ENCODE measurements around the gene G2E3.

The G2E3 gene

DNA sequence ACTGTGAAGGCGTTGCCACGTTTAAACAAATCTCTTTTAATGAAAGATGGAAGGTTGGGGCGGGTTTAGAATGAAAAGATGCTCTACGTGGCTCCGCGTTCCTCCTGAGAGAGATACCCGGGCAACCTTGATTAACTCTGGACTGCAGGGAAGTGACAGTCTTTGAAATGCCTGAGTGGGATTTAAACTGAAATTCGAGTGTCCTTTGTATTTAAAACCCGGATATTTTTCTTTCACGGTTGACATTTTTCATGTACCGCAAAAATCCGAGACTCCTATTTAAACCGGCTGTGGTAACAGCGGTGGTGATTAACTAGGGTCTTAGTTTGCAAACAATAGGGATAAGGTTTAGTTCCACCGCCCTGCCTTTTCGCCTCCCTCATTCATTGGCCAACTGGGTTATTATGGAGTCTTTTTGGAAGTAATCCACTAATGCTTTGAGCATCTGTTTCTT lies 707 bp downstream of the G2E3 start:
- no peak for TF ChIP-seq ZFP3 (CRISPR knock-in tag; IDR thresholded peaks at IDR 0.05)
- TF ChIP-seq CSDC2 (CRISPR knock-in tag; IDR thresholded peaks at IDR 0.05): no peak
- ATAC-seq: peak; percentile 70

DNA sequence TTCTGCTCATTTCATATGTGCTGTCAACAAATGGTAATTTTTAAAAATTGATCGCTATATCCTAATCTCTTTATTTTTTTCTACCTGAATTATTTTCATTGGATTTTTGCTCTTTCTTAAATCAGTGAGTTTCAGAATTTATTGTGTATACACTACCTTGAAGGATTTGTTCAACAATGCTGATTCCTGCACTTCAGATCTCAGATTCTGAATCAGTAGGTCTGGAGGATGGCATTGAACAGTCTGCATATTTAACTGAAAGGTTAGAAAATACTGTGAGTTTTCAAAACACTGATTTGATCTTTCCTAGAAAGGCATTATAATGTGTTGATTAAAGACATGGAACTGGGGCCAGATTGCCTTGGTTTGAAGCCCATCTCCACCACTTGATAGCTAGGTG lies 1.6 kb downstream of the G2E3 start:
- no peak for ATAC-seq

DNA sequence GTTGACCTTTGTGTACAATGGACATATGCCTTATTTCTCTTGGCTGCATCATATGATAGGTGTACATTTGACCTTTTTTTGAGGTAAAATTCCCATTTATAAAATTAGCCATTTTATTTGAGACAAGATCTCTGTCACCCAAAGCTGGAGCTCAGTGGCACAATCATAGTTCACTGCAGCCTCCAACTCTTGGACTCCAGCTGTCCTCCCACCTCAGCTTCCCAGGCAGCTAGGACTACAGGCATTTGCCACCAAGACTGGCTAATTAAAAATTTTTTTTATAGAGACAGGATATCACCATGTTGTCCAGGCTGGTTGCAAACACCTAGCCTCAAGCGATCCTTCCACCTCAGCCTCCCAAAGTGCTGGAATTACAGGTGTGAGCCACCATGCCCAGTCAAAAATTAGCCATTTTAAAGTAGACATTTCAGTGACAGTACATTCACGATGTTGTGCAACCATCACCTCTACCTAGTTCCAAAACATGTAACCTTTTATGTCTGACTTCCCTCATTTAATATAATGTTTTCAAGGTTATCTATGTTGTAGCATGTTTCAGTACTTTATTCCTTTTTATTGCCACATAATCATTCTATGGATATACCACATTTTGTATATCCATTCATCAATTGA lies 5.4 kb downstream of the G2E3 start:
- no peak for TF ChIP-seq ZFP3 (CRISPR knock-in tag; IDR thresholded peaks at IDR 0.05)
- no peak for TF ChIP-seq TCF4 (CRISPR knock-in tag; IDR thresholded peaks at IDR 0.05; ENCODE audit: borderline replicate concordance)
- no peak for TF ChIP-seq SNAI2 (CRISPR knock-in tag; IDR thresholded peaks at IDR 0.05)
- no peak for TF ChIP-seq TOX (CRISPR knock-in tag; IDR thresholded peaks at IDR 0.05; ENCODE audit: borderline replicate concordance)
- no peak for TF ChIP-seq ZC3H10 (CRISPR knock-in tag; IDR thresholded peaks at IDR 0.05)
- no peak for TF ChIP-seq RARB (CRISPR knock-in tag; IDR thresholded peaks at IDR 0.05)
- TF ChIP-seq ESRRG (CRISPR knock-in tag; IDR thresholded peaks at IDR 0.05): no peak
- ATAC-seq: no peak

More for the DNA sequence above, 1.6 kb downstream of the G2E3 start:
- TF ChIP-seq ESRRG (CRISPR knock-in tag; IDR thresholded peaks at IDR 0.05) (no peak), ISL1 (CRISPR knock-in tag; IDR thresholded peaks at IDR 0.05) (no peak), TOX (CRISPR knock-in tag; IDR thresholded peaks at IDR 0.05; ENCODE audit: borderline replicate concordance) (no peak), CSDC2 (CRISPR knock-in tag; IDR thresholded peaks at IDR 0.05) (no peak), ZC3H10 (CRISPR knock-in tag; IDR thresholded peaks at IDR 0.05) (no peak), ARNTL (CRISPR knock-in tag; IDR thresholded peaks at IDR 0.05; ENCODE audit: borderline replicate concordance, low read depth) (no peak), ZNF565 (CRISPR knock-in tag; conservative IDR thresholded peaks at IDR 0.05; ENCODE audit: low read depth) (no peak), PPARA (CRISPR knock-in tag; IDR thresholded peaks at IDR 0.05; ENCODE audit: borderline replicate concordance) (no peak), SNAI2 (CRISPR knock-in tag; IDR thresholded peaks at IDR 0.05) (no peak), OSR1 (CRISPR knock-in tag; IDR thresholded peaks at IDR 0.05) (no peak), ZFP30 (CRISPR knock-in tag; IDR thresholded peaks at IDR 0.05) (no peak), ZNF8 (CRISPR knock-in tag; IDR thresholded peaks at IDR 0.05) (no peak), BACH2 (CRISPR knock-in tag; IDR thresholded peaks at IDR 0.05; ENCODE audit: borderline replicate concordance) (no peak)
- TF ChIP-seq, protein P1, sequence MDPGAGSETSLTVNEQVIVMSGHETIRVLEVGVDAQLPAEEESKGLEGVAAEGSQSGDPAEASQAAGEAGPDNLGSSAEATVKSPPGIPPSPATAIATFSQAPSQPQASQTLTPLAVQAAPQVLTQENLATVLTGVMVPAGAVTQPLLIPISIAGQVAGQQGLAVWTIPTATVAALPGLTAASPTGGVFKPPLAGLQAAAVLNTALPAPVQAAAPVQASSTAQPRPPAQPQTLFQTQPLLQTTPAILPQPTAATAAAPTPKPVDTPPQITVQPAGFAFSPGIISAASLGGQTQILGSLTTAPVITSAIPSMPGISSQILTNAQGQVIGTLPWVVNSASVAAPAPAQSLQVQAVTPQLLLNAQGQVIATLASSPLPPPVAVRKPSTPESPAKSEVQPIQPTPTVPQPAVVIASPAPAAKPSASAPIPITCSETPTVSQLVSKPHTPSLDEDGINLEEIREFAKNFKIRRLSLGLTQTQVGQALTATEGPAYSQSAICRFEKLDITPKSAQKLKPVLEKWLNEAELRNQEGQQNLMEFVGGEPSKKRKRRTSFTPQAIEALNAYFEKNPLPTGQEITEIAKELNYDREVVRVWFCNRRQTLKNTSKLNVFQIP (CRISPR knock-in tag; IDR thresholded peaks at IDR 0.05; ENCODE audit: borderline replicate concordance, low read depth): no peak
- TF ChIP-seq, protein P2, sequence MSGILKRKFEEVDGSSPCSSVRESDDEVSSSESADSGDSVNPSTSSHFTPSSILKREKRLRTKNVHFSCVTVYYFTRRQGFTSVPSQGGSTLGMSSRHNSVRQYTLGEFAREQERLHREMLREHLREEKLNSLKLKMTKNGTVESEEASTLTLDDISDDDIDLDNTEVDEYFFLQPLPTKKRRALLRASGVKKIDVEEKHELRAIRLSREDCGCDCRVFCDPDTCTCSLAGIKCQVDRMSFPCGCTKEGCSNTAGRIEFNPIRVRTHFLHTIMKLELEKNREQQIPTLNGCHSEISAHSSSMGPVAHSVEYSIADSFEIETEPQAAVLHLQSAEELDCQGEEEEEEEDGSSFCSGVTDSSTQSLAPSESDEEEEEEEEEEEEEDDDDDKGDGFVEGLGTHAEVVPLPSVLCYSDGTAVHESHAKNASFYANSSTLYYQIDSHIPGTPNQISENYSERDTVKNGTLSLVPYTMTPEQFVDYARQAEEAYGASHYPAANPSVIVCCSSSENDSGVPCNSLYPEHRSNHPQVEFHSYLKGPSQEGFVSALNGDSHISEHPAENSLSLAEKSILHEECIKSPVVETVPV (CRISPR knock-in tag; IDR thresholded peaks at IDR 0.05): no peak
- TF ChIP-seq, protein P3, sequence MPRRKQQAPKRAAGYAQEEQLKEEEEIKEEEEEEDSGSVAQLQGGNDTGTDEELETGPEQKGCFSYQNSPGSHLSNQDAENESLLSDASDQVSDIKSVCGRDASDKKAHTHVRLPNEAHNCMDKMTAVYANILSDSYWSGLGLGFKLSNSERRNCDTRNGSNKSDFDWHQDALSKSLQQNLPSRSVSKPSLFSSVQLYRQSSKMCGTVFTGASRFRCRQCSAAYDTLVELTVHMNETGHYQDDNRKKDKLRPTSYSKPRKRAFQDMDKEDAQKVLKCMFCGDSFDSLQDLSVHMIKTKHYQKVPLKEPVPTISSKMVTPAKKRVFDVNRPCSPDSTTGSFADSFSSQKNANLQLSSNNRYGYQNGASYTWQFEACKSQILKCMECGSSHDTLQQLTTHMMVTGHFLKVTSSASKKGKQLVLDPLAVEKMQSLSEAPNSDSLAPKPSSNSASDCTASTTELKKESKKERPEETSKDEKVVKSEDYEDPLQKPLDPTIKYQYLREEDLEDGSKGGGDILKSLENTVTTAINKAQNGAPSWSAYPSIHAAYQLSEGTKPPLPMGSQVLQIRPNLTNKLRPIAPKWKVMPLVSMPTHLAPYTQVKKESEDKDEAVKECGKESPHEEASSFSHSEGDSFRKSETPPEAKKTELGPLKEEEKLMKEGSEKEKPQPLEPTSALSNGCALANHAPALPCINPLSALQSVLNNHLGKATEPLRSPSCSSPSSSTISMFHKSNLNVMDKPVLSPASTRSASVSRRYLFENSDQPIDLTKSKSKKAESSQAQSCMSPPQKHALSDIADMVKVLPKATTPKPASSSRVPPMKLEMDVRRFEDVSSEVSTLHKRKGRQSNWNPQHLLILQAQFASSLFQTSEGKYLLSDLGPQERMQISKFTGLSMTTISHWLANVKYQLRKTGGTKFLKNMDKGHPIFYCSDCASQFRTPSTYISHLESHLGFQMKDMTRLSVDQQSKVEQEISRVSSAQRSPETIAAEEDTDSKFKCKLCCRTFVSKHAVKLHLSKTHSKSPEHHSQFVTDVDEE (CRISPR knock-in tag; IDR thresholded peaks at IDR 0.05): no peak
- TF ChIP-seq, protein P4, sequence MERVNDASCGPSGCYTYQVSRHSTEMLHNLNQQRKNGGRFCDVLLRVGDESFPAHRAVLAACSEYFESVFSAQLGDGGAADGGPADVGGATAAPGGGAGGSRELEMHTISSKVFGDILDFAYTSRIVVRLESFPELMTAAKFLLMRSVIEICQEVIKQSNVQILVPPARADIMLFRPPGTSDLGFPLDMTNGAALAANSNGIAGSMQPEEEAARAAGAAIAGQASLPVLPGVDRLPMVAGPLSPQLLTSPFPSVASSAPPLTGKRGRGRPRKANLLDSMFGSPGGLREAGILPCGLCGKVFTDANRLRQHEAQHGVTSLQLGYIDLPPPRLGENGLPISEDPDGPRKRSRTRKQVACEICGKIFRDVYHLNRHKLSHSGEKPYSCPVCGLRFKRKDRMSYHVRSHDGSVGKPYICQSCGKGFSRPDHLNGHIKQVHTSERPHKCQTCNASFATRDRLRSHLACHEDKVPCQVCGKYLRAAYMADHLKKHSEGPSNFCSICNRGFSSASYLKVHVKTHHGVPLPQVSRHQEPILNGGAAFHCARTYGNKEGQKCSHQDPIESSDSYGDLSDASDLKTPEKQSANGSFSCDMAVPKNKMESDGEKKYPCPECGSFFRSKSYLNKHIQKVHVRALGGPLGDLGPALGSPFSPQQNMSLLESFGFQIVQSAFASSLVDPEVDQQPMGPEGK (CRISPR knock-in tag; IDR thresholded peaks at IDR 0.05; ENCODE audit: borderline replicate concordance): no peak
- TF ChIP-seq, protein P5, sequence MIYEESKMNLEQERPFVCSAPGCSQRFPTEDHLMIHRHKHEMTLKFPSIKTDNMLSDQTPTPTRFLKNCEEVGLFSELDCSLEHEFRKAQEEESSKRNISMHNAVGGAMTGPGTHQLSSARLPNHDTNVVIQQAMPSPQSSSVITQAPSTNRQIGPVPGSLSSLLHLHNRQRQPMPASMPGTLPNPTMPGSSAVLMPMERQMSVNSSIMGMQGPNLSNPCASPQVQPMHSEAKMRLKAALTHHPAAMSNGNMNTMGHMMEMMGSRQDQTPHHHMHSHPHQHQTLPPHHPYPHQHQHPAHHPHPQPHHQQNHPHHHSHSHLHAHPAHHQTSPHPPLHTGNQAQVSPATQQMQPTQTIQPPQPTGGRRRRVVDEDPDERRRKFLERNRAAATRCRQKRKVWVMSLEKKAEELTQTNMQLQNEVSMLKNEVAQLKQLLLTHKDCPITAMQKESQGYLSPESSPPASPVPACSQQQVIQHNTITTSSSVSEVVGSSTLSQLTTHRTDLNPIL (CRISPR knock-in tag; IDR thresholded peaks at IDR 0.05; ENCODE audit: low read depth): no peak
